Vagina (tissue), 2 donors: ENCODE data around the gene ARSG. TPM values are rescaled to one million over a fixed set of nuclear protein-coding genes. Genes with fewer than 3 reads are reported as not detected.

Source experiments
- DNase-seq, 2 donors: peaks; one replicate each; pipeline ENCODE4 v3.0.0-alpha.2; 2017; ENCODE audit errors: extremely low spot score in 2 of 2
- H3K27ac ChIP-seq: fragments of 200-600 bp; sonication (generic); one replicate; pipeline ENCODE4 v1.5.1; 2019
- H3K27me3 ChIP-seq: fragments of 200-600 bp; sonication (generic); one replicate; pipeline ENCODE4 v1.5.1; 2019
- H3K36me3 ChIP-seq, 2 donors: fragments of 200-600 bp; sonication (generic); one replicate each; pipeline ENCODE4 v1.5.1; 2017 to 2019
- H3K4me1 ChIP-seq: fragments of 200-600 bp; sonication (generic); one replicate; pipeline ENCODE4 v1.5.1; 2019
- H3K4me3 ChIP-seq, 2 donors: fragments of 200-600 bp; sonication (generic); 1 replicate in 1 of 2; 2 replicates in 1 of 2; pipeline ENCODE4 v1.5.1; 2016 to 2019
- H3K9me3 ChIP-seq: fragments of 200-600 bp; sonication (generic); one replicate; pipeline ENCODE4 v1.5.1; 2019
- CTCF ChIP-seq, 3 experiments: fragments of 450-650 bp in 2 of 3; fragments of 200-600 bp in 1 of 3; sonication (generic) in 1 of 3; IDR thresholded peaks; one replicate each; pipeline ENCODE4 v1.5.1; 2017 to 2019; ENCODE audit warnings: antibody characterized with exemption in 3 of 3, mild to moderate bottlenecking in 2 of 3, moderate library complexity in 2 of 3
- POLR2A ChIP-seq, 2 donors: fragments of 450-650 bp; IDR thresholded peaks; one replicate each; pipeline ENCODE4 v1.6.1; 2017; ENCODE audit warnings: antibody characterized with exemption in 2 of 2, mild to moderate bottlenecking in 2 of 2, moderate library complexity in 2 of 2
- POLR2AphosphoS5 ChIP-seq, 2 donors: sonication (generic); formaldehyde crosslinking; IDR thresholded peaks; one replicate each; pipeline ENCODE4 v1.9.0; 2017; ENCODE audit warnings: antibody characterized with exemption in 2 of 2, mild to moderate bottlenecking in 2 of 2, low read depth in 1 of 2; ENCODE audit not compliant: insufficient read depth in 1 of 2
- intact Hi-C: fragments of 100-400 bp; cut with DNase I; formaldehyde crosslinking; loops from one replicate; pipeline ENCODE4 v1.15.1; 2023
- total RNA-seq: library from RNA; depleted of rRNA; stranded (reverse); fragments of >200 nt; gene quantifications from one replicate; pipeline ENCODE4 v1.2.3, GENCODE V29; 2016

The ARSG gene
- total RNA-seq, 1 donor from 2014 or later, result 8.1 TPM

- TF ChIP-seq CTCF (IDR thresholded peaks at IDR 0.05) (no peak), POLR2AphosphoS5 (IDR thresholded peaks at IDR 0.05; ENCODE audit: insufficient read depth in 1 of 2, low read depth in 1 of 2) (no peak), POLR2A (IDR thresholded peaks at IDR 0.05) (no peak)
- no peaks in the 10 kb centered on the region for H3K27me3 ChIP-seq
- H3K4me3 ChIP-seq, result no peak overlapping the region
- peaks cover 32% of the 10 kb centered on the region for H3K4me1 ChIP-seq
- no peak overlapping the region for H3K27ac ChIP-seq
- intact Hi-C loops, result no loop called here
- no peak for DNase-seq
- no peaks in the 10 kb centered on the region for H3K36me3 ChIP-seq
- no peaks in the 10 kb centered on the region for H3K9me3 ChIP-seq
Observed at GRCh38 chr17:68293490-68294195, 2.3 kb downstream of the ARSG start.

GRCh38 chr17:68294196-68294555 lies 2.9 kb downstream of the ARSG start:
- H3K27me3 ChIP-seq, result no peaks in the 10 kb centered on the region

GRCh38 chr17:68294617-68295016 lies 3.3 kb downstream of the ARSG start:
- no peaks in the 10 kb centered on the region for H3K27me3 ChIP-seq
- peaks cover 24% of the 10 kb centered on the region for H3K4me1 ChIP-seq
- TF ChIP-seq POLR2AphosphoS5 (IDR thresholded peaks at IDR 0.05; ENCODE audit: insufficient read depth in 1 of 2, low read depth in 1 of 2), result no peak
- TF ChIP-seq CTCF (IDR thresholded peaks at IDR 0.05), result no peak
- no peak for TF ChIP-seq POLR2A (IDR thresholded peaks at IDR 0.05)

More at GRCh38 chr17:68294196-68294555, 2.9 kb downstream of the ARSG start:
- intact Hi-C loops, result no loop called here
- H3K9me3 ChIP-seq, result no peaks in the 10 kb centered on the region
- DNase-seq, result no peak
- no peak overlapping the region for H3K27ac ChIP-seq
- no peak for TF ChIP-seq POLR2A (IDR thresholded peaks at IDR 0.05)
- TF ChIP-seq POLR2AphosphoS5 (IDR thresholded peaks at IDR 0.05; ENCODE audit: insufficient read depth in 1 of 2, low read depth in 1 of 2), result no peak
- TF ChIP-seq CTCF (IDR thresholded peaks at IDR 0.05), result no peak
- H3K4me1 ChIP-seq, result peaks cover 27% of the 10 kb centered on the region
- no peak overlapping the region for H3K4me3 ChIP-seq
- no peaks in the 10 kb centered on the region for H3K36me3 ChIP-seq

GRCh38 chr17:68295086-68295485 lies 3.8 kb downstream of the ARSG start:
- no peaks in the 10 kb centered on the region for H3K36me3 ChIP-seq
- intact Hi-C loops, result no loop called here
- H3K27me3 ChIP-seq, result no peaks in the 10 kb centered on the region
- H3K4me1 ChIP-seq, result peaks cover 20% of the 10 kb centered on the region
- H3K4me3 ChIP-seq, result no peak overlapping the region
- no peaks in the 10 kb centered on the region for H3K9me3 ChIP-seq
- no peak overlapping the region for H3K27ac ChIP-seq
- no peak for DNase-seq
- TF ChIP-seq POLR2AphosphoS5 (IDR thresholded peaks at IDR 0.05; ENCODE audit: insufficient read depth in 1 of 2, low read depth in 1 of 2) (no peak), POLR2A (IDR thresholded peaks at IDR 0.05) (no peak), CTCF (IDR thresholded peaks at IDR 0.05) (no peak)

More at GRCh38 chr17:68294617-68295016, 3.3 kb downstream of the ARSG start:
- intact Hi-C loops, result no loop called here
- Histone ChIP-seq H3K9me3 (no peaks in the 10 kb centered on the region), H3K27ac (no peak overlapping the region), H3K36me3 (no peaks in the 10 kb centered on the region), H3K4me3 (no peak overlapping the region)
- no peak for DNase-seq
